ENCODE results near the gene FBLN1.

DNA sequence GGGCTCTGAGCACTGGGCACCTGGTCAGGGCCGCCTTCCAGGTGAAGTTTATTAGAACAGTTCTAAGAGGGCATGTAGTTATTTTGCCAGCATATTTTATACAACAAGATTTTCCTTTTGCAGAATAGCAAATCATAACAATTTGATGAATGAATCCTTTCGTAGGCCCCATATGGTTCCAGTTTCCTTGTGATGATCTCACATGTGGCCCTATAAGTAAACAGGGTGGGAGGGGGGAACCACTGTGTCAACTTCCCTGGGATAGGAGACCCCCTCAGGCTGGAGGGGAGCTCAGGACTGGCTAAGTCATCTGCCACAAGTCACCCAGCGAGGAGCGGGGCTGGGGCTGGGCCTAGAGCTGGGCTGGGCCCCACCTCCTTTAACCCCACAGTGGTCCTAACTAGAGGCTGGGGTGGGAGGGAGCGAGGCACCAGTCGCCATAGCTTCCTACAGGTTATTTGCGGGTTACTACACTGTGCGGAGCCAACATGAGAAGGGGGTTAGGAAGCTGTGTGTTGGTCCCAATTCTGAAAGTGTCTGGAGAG, 4.2 kb downstream of the FBLN1 start:
- TF ChIP-seq POLR2A (IDR thresholded peaks at IDR 0.05; ENCODE audit: low read length) (no peak), GATA1 (IDR thresholded peaks at IDR 0.05; ENCODE audit: low read depth, low read length) (no peak)
